Measurements from ENCODE around the gene TRIP11.

- TF ChIP-seq CTCF (IDR thresholded peaks at IDR 0.05), result no peak
- TF ChIP-seq POLR2A (IDR thresholded peaks at IDR 0.05), result no peak
These were observed 83.2 kb downstream of the TRIP11 start for GRCh38 chr14:91956616-91957015.

Measured in suprapubic skin (tissue), 3 donors.